ENCODE results near the gene FRMD4A.

The FRMD4A gene

DNA sequence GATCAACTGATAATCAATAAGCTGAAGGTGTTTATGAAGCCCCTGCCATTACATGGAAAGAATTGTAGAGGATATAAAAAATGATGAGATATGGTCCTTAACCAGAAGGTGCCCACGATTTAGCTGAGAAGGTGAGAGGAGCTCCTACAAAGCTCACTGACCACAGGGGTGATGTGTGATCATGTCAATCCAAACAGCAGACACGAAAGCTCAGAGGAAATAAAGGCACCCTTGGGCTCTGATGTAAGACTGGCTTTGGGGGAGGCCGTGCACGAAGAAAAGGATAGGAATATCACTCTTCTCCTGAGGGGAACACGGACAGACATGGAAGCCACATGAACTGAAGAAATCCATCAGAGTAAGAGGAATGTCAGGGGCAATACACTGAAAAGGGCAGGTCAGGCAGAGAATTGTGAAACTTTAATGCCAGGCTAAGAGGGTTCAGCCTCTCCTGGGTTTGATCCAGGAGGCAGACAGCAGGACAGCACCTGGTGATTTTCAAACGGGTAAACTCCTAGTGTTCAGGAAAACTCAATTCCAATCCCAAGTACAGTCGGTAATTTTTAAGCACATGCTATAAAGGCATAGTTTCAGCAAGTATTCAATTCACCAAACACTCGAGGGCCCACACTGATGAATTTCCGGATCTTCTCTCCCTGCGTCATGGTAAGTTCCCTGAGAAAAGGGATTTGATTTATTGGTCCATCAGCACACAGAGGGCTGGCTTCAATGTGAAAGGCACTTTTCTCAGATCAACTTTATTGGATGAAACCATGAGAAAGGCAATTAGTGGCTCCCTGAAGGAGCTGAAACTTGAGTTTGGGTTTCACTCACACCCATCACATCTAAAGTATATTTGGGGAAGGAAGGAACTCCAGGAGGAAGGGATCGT, 580.2 kb downstream of the FRMD4A start:
- no peak for DNase-seq (ENCODE audit: low read depth in 2 of 2)

GRCh38 chr10:13745271-13745670, 585.5 kb downstream of the FRMD4A start:
- no peak for DNase-seq (ENCODE audit: low read depth in 2 of 2)

GRCh38 chr10:13743963-13744362, 586.8 kb downstream of the FRMD4A start:
- DNase-seq (ENCODE audit: low read depth in 2 of 2) = no peak

GRCh38 chr10:13743101-13743693, 587.5 kb downstream of the FRMD4A start:
- DNase-seq (ENCODE audit: low read depth in 2 of 2) = no peak

GRCh38 chr10:13741438-13741837, 589.3 kb downstream of the FRMD4A start:
- no peak for DNase-seq (ENCODE audit: low read depth in 2 of 2)

DNA sequence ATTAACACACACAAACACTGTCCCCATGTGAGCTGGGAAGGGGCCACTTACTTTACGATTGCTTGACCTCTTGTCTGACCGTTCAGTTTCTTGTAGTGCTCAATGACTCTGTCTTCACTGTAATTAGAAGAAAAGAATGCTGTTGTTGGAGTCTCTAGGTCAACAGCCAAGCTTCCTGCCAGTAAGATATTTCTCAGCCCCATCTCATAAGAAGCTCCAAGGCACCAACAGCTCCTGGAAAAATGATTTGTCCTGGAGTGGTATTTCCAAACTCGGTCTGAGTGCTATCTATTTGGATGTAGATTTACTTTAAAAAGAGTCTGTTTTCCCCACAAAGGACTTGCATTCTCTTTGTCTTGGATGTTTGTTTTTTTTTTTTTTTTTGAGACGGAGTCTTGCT, 590.3 kb downstream of the FRMD4A start:
- DNase-seq (ENCODE audit: low read depth in 2 of 2) = no peak

- no peak for DNase-seq (ENCODE audit: low read depth in 2 of 2)
Observed at GRCh38 chr10:13739183-13739582, 591.5 kb downstream of the FRMD4A start.

DNA sequence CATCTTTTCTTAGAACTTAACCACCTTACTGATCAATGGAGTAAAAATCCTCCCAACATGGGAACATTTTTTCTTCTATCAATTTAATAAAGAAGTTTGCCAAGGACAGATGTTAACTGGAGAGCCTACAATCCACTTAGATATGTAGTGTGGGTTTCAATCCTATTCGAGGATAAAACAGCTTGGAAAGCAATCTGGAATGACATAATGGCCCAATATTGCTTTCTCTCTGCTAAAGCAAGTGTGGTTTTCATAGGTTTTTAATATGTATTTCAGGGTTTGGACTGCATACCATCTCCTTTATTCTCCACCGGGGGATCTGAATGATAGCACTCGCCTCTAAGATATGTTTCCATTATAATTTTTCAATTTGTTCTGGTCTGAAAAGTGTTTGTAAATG, 594.2 kb downstream of the FRMD4A start:
- DNase-seq (ENCODE audit: low read depth in 2 of 2) = no peak

- no peak for DNase-seq (ENCODE audit: low read depth in 2 of 2)
Observed at GRCh38 chr10:13734151-13734550, 596.6 kb downstream of the FRMD4A start.

- DNase-seq (ENCODE audit: low read depth in 2 of 2) = no peak
Observed at GRCh38 chr10:13733071-13733470, 597.7 kb downstream of the FRMD4A start.

DNA sequence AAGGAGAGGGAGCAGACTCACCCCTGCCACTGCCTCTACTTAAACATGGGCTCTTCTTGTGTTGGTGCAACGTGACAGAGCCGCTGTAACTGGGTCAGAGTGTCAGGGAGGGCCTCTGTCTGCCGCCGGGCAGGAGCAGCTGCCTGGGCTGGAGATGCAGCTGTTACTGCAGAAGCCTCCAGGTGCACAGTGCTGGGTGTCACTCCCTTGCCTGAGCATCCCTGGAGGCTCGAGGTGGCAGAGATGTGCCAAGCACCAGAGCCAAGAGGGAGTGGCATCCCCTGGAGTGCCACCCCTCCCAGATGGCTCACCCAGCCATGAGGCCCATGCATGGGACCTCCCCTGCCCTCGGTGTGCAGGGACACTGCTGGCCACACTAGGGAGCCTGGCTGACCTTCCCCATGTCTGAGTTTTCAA, 598.3 kb downstream of the FRMD4A start:
- no peak for DNase-seq (ENCODE audit: low read depth in 2 of 2)

DNA sequence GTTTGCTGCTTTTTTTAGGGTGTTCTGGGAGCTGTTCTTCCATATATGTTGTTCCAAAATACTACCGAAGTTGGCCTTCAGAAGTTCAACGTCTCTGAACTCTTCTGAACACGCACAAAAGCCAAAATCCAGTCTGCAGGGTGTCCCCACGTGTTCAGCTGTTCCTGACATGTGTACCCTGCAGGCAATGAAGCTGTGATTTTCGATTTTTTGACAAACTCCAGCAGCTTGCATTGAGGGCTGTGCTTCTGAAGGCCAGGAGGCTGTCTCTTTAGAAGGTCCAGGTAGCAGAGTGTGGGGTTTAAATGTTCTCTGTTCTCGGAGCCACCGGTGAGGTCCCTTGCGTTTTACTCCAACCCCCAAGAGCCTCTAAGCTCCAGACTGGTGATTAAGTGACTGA, 598.9 kb downstream of the FRMD4A start:
- DNase-seq (ENCODE audit: low read depth in 2 of 2) = no peak

DNA sequence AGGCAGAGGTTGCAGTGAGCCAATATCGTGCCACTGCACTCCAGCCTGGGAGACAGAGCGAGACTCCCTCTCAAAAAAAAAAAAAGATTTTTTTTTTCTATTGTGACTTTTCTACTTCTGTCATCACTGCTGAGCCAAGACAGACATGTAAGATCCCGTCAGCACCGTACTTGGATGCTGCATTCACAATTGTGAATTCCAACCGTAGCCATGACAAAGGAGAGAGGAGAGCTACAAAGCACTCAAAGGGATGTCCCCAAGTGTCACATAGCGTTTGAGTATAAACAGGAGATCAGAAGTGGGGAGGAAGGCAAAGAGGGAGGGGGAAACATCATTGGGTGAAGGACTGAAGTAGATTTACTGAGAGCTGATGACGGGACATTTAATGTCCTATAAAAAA, 599.8 kb downstream of the FRMD4A start:
- no peak for DNase-seq (ENCODE audit: low read depth in 2 of 2)

DNA sequence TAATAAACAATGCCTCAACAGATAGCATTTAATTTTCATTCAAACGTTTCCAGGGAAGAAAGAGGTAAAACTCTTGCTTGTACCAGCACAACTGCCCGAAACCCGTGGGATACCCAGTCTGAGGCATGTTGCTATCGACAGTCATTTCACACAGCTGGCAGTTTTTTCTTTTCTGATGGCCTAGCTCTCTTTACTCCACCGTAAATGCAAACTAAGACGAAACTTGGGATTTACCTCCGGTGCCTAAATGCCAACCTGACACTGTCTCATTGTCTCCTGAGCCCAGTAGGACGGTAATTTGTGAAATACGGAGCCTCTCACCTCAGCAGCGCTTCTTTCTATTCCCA, 600.4 kb downstream of the FRMD4A start:
- no peak for DNase-seq (ENCODE audit: low read depth in 2 of 2)

GRCh38 chr10:13729586-13730305, 601.0 kb downstream of the FRMD4A start:
- DNase-seq (ENCODE audit: low read depth in 2 of 2) = no peak

DNA sequence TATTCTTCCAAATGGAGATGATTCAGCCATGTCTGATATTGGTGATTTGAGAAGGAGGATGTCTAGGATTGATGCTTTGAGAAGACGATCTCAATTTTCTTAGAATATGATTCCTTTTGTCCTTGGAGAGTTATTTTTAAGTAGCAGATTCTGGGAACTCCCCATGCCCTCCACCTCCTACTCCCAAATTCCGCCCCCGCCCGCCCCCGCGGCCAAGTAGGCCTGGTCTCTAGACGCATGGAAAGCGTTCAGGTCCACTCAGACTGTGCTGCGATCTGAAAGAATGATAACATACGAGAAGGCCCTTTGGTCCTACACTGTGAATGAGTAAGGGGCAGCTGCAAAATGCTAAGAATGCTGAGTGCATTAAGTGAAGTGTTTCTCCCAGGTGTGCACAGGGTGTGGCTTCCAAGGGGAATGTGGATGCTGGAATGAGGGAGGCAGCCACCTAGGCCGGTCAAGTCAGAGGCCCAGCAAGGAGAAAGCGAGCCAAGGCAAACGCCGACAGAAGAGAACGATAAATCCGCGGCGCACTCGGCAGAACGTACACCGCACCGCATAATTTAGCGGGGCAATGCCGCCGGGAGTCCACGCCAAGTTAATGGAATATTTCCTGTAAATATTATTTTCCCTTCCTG, 601.7 kb downstream of the FRMD4A start:
- DNase-seq (ENCODE audit: low read depth in 2 of 2) = no peak

DNA sequence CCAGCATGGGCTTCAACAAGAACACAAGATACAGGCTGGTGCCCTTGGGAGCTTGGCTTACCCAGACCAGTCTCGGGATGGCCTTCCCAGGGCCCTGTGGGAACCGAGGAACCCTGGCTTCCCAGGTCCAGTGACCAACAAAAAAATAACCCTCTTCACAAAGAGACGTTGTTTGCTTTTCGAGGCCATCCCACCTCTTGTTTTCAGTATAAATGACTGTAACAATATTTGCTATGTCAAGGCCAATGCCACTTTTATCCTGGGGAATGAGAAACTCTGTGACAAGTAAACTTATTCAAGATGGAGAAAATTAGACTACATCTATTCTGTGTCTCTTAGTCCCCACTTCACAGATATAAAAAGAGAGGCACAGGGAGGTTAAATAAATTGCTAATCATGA, 605.1 kb downstream of the FRMD4A start:
- DNase-seq (ENCODE audit: low read depth in 2 of 2) = no peak

- no peak for DNase-seq (ENCODE audit: low read depth in 2 of 2)
Observed at GRCh38 chr10:13724484-13724883, 606.2 kb downstream of the FRMD4A start.

DNA sequence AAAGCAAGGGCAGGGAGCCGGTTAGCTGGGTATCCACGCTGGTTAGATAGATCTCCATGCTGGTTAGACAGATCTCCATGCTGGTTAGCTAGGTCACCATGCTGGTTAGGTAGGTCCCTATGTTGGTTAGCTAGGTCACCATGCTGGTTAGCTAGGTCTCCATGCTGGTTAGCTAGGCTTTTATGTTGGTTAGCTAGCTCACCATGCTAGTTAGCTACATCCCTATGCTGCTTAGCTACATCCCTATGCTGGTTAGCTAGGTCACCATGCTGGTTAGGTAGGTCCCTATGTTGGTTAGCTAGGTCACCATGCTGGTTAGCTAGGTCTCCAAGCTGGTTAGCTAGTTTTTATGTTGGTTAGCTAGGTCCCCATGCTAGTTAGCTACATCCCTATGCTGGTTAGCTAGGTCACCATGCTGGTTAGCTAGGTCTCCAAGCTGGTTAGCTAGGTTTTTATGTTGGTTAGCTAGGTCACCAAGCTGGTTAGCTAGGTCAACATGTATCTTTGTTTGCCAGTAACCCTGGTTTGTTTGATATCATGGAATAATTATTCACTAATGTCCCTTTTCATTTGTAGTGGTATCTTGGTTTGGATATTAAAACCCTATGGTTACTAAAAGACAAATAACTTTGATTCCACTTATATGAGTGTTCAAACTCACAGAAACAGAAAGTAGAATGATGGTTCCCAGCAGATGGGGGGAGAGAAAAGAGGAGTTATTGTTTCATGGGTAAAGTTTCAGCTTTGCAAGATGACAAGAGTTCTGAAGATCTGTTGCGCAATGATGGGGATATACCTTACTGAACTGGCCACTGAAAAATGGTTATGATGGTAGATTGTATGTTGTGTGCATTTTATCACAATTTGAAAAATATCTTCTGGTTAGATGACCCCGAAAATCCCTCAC, 607.7 kb downstream of the FRMD4A start:
- DNase-seq (ENCODE audit: low read depth in 2 of 2) = no peak

DNA sequence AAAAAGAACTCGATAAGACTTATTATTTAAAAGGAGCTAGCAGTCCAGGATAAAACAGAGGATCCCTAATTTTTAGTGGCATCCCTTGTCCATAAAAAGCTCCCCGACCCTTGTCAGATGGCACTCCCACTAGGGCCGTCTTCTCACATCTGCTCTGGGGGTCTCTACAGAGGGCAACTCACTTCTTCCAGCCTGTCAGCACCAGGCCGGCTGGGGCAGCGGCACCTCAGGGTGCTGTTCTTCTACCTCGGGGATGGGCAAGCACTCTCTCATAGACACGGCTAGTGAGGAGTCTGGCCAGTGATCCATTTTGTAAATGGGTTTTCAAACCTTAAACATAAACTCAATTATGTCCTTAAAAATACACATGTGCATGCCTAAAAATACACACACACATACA, 609.2 kb downstream of the FRMD4A start:
- no peak for DNase-seq (ENCODE audit: low read depth in 2 of 2)

GRCh38 chr10:13720699-13721098, 610.0 kb downstream of the FRMD4A start:
- no peak for DNase-seq (ENCODE audit: low read depth in 2 of 2)
